HS-27A (cell line): ENCODE measurements around the gene GNAO1.

Source experiments
- DNase-seq: peaks from one replicate; pipeline ENCODE4 v3.0.0-alpha.2; 2012; ENCODE audit warnings: low read depth, missing footprints

The GNAO1 gene

DNA sequence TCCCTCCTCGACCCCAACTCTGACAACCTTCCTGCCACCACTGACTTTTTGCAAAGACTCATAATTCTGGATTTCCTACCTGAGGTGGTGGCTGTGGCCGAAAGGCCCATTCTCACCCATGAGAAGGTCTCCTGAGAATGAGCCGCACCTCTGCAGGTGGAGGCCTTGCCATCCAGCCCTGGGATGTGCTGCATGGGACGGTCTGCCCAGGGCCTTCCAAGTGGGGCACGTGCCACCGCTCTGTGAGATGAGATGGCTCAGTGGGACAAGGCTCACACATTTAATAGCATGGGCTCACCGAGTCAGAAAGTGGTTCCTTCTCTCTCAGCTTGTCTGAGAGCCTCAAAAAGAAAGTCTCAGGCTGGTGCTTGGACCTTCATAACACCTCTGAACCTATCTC is 121.3 kb downstream of the GNAO1 start:
- DNase-seq = no peak

GRCh38 chr16:56314244-56314850 is 123.1 kb downstream of the GNAO1 start:
- DNase-seq = no peak

DNA sequence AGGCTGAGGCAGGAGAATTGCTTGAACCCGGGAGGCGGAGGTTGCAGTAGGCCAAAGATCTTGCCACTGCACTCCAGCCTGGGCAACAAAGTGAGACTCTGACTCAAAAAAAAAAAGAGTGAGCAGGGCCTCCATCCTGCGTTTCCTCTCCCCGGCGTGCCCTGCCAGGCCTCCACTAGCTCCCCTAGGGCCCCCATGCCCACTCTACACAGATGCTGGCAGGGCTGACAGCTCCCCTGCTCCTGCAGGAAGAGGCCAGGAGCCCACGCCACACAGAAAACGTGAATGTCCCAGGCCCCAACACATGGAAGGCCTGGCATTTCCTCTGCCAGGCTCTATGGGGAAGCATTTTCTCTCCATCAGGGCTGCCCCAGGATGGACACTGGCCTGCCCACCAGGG is 124.7 kb downstream of the GNAO1 start:
- no peak for DNase-seq

DNA sequence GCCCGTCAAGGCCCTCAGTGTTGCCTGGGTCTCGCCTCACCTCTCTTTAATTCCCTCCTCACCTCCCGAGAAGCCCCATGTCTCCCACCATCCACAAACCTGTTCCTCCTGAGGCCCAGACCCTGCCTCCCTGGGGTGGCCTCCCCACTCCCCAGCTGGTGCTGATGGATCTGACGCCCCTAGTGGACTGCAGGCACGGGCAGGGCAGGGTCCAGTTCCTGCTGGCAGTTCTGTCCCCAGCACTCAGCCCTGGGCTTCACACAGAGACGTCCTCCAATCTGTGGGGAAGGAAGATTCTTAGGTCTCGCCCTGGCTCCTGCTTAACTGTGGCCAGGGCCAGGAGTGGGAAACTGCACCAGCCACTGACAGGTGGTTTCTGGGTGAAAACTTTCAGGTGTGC is 125.3 kb downstream of the GNAO1 start:
- no peak for DNase-seq

DNA sequence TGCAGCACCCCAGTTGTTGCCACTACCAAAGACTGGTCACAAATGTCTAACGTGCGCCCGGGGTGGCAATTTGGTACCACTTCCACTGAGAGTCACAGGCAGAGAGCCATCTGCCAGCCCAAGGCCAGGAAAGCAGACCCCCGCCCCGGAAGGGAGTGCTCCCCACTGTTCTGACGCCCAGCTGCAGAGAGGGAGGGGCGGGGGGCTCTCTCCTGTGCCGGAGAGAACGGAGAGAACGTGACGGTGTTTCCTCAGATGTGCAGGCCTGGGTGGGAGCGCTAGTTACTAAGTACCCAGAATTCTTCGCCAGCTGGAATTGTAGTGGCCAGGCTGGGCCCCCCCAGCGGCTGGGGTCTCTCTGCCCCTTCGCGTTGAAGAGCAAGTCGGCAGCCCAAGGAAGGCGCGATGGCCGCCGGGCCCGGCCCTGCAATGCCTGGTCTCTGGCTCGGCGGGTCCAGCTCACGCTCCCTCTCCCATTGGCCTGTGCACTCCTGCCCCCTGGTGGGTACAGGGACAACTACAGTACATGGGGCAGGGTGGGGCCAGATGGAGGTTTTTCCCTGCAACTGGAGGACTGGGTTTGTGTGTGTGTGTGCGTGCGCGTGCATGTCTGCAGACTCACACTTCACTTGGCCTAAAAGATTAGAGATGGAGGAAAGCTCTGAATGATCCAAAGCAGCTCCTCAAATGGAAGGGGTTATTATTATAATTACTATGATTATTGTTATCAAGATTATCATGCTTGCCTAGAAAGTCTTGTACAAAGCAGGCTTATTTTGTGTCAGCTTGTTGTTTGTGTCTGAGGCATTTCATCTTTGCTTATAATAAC is 126.9 kb downstream of the GNAO1 start:
- peak; percentile 33 for DNase-seq

DNA sequence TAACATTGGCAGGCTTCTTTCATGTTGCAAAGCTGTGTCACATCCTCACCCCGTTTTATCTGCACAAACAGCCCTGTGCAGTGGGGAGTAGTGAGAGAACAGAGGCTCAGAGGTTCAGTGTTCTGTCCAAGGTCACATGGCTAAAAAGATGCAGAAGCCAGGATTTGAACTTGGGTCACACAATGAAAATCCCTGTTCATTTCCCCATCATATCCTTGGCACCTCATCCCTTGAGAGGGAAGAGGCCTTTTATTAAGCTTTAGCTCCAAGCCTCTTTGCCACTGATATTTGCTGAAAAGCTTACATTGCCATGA is 127.5 kb downstream of the GNAO1 start:
- no peak for DNase-seq

GRCh38 chr16:56319376-56319775 is 128.1 kb downstream of the GNAO1 start:
- no peak for DNase-seq

DNA sequence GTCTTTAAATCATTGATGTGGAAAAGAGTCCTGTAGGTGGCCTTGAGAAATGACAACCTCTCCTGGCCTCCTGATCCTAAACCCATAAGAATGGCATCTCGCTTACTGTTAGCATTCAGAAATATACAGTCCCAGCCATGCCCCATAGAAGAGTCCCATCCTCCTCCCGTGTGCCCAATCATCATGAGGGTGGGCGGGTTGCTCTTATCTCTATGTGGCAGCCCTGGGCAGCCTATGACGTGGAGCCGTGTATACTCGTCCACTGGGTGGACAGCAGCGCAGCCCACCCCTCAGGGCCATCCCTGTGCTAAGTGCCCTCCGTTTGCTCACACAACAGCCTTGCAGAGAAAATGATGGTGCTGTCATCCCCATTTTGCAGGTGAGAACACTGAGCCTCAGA is 128.8 kb downstream of the GNAO1 start:
- no peak for DNase-seq

GRCh38 chr16:56320811-56321558 is 129.7 kb downstream of the GNAO1 start:
- no peak for DNase-seq

GRCh38 chr16:56321571-56321970 is 130.3 kb downstream of the GNAO1 start:
- no peak for DNase-seq

GRCh38 chr16:56324406-56324805 is 133.1 kb downstream of the GNAO1 start:
- no peak for DNase-seq

GRCh38 chr16:56325956-56326355 is 134.7 kb downstream of the GNAO1 start:
- DNase-seq = no peak

DNA sequence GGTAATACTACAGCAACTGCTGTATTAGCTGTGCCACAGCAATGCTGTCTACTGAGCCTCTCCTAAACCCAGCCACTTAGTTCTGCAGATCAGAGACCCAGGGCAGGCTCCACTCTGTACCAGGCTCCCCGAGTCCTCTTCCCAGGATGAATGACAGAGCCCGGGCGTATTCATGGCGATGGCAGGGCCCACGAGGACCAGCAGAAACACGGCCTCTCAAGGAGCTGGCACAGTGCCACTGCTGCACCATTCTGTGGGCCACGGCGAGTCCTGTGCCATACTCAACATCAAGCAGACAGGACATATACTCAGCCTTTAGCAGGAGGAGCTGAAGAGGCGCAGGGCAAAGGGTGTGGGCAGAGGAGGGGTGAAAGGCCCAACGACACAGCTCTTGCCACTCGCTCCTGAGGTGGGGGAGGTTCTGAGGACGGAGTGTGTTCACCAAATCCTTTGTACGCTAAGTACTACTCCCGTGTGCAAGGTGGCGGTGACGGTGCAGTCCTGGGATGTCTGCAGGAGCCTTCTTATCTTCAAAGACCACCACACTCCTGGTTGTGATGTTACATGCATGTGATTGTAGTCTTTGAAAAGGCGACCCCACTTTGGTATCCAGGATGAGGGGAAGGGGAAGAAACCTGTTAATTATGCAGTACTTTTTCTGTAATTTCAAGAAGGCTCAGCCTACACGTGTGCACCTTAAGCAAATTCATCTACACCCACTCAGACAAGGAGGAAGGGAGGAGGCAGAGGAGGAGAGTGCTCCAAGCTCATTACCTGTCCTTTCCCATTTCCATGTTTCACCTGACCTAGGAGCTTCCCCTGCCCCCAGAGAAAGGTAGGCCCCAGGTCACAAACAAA is 136.0 kb downstream of the GNAO1 start:
- DNase-seq = no peak

DNA sequence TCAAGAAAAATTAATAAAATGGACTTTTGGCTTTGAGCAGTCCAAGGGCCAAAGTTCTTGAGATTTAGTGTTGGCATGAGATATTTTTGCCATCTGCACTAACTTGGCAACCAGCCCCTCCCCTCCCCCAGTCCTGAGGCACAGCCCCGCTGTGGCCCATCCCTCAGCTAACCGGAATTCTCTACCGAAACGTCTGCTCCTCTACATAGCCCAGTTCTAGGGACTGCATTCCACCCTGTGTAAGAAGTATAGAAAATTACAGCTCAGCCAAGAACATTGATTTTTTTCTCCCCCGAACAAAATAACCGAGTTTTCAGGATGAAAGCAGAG is 136.6 kb downstream of the GNAO1 start:
- no peak for DNase-seq

- no peak for DNase-seq
Measured at GRCh38 chr16:56328276-56329022, 137.2 kb downstream of the GNAO1 start.

DNA sequence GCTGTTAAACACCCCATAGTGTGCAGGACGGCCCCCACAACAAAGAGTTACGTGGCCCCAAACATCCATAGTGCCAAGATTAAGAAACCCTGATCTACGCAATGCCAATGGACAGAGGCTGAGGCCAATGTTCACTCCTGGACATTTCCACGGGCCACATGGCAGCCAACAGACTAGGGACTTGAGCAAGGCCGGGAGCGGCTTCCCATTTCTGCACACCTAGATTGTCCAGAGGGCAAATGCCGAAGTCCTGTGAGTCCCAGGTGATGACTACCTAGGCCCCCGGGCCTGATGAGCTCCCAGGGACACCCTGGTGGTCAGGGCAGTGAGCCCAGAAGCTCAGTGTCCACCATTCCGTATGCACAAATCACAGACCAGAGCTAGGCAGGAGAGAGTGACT is 138.6 kb downstream of the GNAO1 start:
- DNase-seq = no peak

- no peak for DNase-seq
Measured at GRCh38 chr16:56330476-56330875, 139.2 kb downstream of the GNAO1 start.

GRCh38 chr16:56331399-56331798 is 140.1 kb downstream of the GNAO1 start:
- DNase-seq = no peak

- no peak for DNase-seq
Measured at GRCh38 chr16:56331915-56332314, 140.6 kb downstream of the GNAO1 start.

DNA sequence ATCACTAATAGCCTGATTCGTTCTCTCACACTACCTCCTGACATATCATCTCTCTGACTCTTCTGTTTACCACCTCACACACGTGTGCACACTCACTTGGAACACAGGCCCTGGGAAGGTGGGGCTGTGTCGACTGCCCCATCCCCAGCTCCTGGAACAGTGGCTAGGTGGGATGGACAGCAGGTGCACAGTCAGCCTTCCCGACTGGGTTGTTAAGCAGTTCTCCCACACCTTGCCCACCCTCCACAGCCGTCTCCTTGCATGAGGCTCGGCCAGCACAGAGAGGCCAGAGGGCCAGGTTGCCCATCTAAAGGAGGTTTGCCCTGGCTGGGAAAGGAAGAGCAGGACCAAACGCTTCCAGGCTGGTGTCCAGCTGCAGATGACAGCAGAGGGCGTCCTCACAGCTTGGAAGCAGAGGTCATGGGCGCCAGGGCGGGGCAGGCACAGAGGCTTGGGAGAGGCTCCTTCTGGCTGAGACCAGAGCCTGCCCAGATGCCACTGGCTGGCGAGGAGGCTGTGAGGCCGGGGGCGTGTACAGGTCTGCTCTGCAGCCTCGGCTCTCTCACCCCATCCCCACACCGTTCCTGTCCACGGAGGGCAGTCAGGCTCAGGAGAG is 141.3 kb downstream of the GNAO1 start:
- DNase-seq = peak; percentile 56

DNA sequence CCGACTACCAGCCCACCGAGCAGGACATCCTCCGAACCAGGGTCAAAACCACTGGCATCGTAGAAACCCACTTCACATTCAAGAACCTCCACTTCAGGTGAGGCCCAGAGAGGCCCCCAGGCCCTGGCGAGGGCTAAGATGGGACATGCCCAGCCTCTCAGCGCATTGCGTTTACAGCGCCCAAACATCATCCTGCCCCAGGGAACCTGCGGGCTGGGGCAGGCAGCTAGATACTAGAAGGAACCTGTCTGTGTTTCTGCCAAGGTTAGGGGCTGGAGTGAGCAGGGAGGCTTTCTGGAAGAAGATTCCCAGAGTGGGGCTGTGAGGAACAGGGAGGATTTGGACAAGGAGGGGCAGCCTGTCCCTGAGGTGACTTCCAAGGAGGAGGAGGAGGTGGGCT is 143.5 kb downstream of the GNAO1 start:
- no peak for DNase-seq
